Measurements from ENCODE around the gene DDX42.

- no peak for TF ChIP-seq CTCF (IDR thresholded peaks at IDR 0.05 in 8 of 11, conservative IDR thresholded peaks at IDR 0.05 in 3 of 11)
- TF ChIP-seq POLR2A (IDR thresholded peaks at IDR 0.05): no peak
Observed at GRCh38 chr17:63786971-63787711, 13.2 kb downstream of the DDX42 start.

Measured in spleen (tissue), 7 donors.